ENCODE measurements around the gene UBA5.
"Not testable (repeated sequence)": the region's sequence is repeated elsewhere in the genome, so short reads cannot be mapped to it uniquely, and the experiment has no call there.

UBA5 gene

DNA sequence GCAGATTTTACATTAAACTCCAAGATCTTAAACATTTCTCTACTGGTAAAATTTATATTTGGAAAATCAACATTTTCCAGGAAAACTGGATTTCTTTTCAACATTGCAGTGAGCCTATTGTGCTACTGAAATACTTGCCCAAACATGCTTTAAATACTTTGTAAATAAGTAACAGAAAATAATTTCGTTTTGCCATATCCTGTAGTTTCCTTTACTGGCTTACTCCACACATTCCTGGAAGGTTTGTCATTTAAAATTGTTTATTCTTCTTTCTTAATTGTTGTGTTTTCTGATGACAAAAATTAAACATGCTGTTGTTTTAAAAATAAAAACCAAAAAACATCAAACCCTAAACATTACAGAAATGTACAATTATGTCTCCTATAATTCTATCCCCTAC, 22.5 kb upstream of the UBA5 start:
- in situ Hi-C loops (cut with HindIII; ENCODE audit: low sequenced_read_pairs), result no loop called here
- DNase-seq (ENCODE audit: low read depth, low spot score), result peak; percentile 25
- TF ChIP-seq, protein P1, sequence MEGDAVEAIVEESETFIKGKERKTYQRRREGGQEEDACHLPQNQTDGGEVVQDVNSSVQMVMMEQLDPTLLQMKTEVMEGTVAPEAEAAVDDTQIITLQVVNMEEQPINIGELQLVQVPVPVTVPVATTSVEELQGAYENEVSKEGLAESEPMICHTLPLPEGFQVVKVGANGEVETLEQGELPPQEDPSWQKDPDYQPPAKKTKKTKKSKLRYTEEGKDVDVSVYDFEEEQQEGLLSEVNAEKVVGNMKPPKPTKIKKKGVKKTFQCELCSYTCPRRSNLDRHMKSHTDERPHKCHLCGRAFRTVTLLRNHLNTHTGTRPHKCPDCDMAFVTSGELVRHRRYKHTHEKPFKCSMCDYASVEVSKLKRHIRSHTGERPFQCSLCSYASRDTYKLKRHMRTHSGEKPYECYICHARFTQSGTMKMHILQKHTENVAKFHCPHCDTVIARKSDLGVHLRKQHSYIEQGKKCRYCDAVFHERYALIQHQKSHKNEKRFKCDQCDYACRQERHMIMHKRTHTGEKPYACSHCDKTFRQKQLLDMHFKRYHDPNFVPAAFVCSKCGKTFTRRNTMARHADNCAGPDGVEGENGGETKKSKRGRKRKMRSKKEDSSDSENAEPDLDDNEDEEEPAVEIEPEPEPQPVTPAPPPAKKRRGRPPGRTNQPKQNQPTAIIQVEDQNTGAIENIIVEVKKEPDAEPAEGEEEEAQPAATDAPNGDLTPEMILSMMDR (IDR thresholded peaks at IDR 0.05; ENCODE audit: low read depth, low read length), result no peak
- H3K4me3 ChIP-seq (ENCODE audit: low read depth, low read length), result no peak overlapping the region

DNA sequence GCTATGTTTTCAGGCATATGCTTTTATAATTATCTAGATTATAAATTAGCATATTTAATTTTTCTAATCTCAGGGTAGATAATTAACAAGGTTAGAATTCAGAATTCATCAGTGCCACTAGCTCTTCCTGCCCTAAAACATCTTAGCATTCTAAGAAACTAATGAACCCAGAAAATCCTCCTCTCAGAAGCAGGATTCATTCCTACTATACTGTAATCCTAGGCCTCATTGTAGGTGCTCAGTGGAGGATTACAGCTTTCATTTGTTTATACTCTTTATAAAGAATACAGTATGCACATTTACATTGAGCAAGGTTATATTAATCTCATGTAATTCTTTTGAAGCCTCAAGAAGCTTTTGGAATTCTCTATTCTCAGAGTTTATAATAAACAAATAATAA, 21.4 kb upstream of the UBA5 start:
- TF ChIP-seq, protein P1 (IDR thresholded peaks at IDR 0.05; ENCODE audit: low read depth, low read length), result no peak
- in situ Hi-C loops (cut with HindIII; ENCODE audit: low sequenced_read_pairs), result no loop called here
- DNase-seq (ENCODE audit: low read depth, low spot score), result no peak
- H3K4me3 ChIP-seq (ENCODE audit: low read depth, low read length), result no peak overlapping the region

DNA sequence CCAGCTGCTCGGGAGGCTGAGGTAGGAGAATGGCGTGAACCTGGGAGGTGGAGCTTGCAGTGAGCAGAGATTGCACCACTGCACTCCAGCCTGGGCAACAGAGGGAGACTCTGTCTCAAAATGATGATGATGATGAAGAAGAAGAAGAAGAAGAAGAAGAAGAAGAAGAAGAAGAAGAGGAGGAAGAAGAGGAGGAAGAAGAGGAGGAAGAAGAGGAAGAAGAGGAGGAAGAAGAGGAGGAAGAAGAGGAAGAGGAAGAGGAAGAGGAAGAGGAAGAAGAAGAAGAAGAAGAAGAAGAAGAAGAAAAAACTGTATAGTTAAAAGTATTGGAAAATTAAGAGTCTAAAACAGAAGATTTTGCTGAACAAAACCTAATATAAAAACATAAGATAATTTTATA, 18.7 kb upstream of the UBA5 start:
- H3K4me3 ChIP-seq (ENCODE audit: low read depth, low read length); in situ Hi-C loops (cut with HindIII; ENCODE audit: low sequenced_read_pairs): not testable (repeated sequence)

DNA sequence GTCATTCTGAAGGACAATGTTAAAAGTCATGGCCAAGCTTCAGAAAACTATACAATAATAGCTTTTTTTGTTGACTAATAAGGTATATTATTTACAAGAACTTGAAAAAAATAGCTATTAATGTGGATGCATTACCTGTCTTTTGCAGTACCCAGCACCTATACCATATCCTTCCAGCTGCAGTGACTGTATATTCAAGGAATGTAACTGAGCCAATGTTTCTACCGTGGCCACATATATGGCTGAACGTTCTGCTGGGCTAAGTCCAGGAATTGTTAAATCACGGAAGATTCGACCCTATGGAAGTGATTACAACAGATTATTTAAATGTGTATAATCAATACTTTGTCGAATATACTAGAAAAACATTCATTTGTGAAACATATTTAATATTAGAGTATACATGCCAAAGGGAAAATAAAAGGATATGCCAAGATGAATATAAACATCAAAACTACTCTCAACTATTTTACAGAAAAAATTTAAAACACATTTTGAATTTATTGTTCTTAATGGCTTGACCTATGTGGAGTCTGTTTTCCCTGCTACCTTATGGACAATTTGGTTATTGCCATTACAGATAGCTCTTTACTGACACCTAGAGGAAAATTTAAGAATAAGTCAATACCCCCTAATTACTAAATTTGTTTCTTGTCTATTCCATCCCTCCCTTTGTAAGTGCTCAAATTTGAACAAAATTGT, 18.1 kb upstream of the UBA5 start:
- in situ Hi-C loops (cut with HindIII; ENCODE audit: low sequenced_read_pairs), result no loop called here
- no peak overlapping the region for H3K4me3 ChIP-seq (ENCODE audit: low read depth, low read length)
- peak; percentile 71 for DNase-seq (ENCODE audit: low read depth, low spot score)
- TF ChIP-seq, protein P1 (IDR thresholded peaks at IDR 0.05; ENCODE audit: low read depth, low read length), result peak; percentile 50

More for the DNA sequence above, 18.7 kb upstream of the UBA5 start:
- DNase-seq (ENCODE audit: low read depth, low spot score), result not testable (repeated sequence)

DNA sequence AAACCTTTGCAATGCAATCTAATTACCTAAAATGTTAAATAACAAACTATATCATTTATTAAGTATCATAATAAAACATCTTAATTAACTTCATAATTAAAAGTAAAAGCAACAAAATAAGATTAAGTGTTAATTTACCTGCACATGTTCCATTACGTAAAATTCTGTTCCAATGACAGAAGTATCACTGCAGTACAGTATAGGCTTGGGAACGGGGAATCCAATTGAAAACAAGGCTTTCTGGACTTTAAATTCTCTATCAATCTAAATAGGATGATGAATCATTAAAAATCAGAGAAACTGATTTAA, 17.6 kb upstream of the UBA5 start:
- in situ Hi-C loops (cut with HindIII; ENCODE audit: low sequenced_read_pairs), result no loop called here
- TF ChIP-seq, protein P1 (IDR thresholded peaks at IDR 0.05; ENCODE audit: low read depth, low read length), result no peak
- no peak for DNase-seq (ENCODE audit: low read depth, low spot score)
- no peak overlapping the region for H3K4me3 ChIP-seq (ENCODE audit: low read depth, low read length)

DNA sequence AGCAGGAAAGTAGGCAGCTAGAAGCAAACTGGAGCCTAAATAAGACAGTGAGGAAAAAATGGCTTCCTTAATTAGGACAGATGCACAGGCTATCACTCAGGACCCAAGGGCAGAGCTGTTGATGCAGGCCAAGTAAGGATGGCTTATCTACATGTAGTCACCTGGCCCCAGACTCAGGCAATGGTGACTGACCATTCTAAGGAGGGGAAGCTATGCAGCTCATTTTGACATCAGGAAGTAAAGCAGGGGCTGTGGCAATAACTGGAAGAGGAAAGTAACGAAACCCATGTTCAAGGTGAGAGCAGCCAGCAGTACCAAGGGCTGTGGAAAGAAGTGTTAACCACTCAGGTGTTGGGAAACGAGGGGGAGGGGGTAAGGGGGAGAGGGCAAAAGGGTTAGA, 16.8 kb upstream of the UBA5 start:
- no peak for DNase-seq (ENCODE audit: low read depth, low spot score)
- TF ChIP-seq, protein P1 (IDR thresholded peaks at IDR 0.05; ENCODE audit: low read depth, low read length), result no peak
- in situ Hi-C loops (cut with HindIII; ENCODE audit: low sequenced_read_pairs), result no loop called here
- no peak overlapping the region for H3K4me3 ChIP-seq (ENCODE audit: low read depth, low read length)

DNA sequence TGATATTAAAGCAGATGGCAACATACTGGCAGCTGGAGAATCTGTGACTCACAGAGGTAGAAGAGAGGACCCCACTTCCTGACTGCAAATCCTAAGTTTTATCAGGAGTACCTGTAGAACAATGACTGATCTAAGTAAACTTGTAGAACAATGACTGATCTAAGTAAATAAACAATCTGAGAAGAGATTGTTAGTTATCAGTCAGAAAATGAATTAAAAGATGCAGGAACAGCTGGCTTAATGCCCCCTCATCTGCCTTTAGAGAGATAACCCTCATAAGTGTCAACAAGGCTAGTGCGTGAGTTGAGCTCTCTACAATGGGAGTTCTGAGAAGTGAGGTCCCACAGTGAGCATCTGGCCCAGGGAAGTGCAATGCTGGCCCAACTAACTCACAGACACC, 15.1 kb upstream of the UBA5 start:
- in situ Hi-C loops (cut with HindIII; ENCODE audit: low sequenced_read_pairs), result no loop called here
- H3K4me3 ChIP-seq (ENCODE audit: low read depth, low read length), result no peak overlapping the region
- no peak for DNase-seq (ENCODE audit: low read depth, low spot score)
- TF ChIP-seq, protein P1 (IDR thresholded peaks at IDR 0.05; ENCODE audit: low read depth, low read length), result no peak
